Neuronal stem cell (in vitro differentiated cells): ENCODE data around the gene RASA3.
A peak's percentile ranks its signal among the peaks of the same experiment; 100 is the strongest.

ENCODE experiments used
- DNase-seq: peaks from one replicate; pipeline ENCODE4 v3.0.0-alpha.2; 2013; ENCODE audit warnings: low spot score
- H2AFZ ChIP-seq: one replicate; pipeline ENCODE4 v1.6.1; 2013; ENCODE audit warnings: mild to moderate bottlenecking, low read length, inconsistent platforms
- H2AK5ac ChIP-seq: 2 replicates; pipeline ENCODE4 v1.6.1; 2013; ENCODE audit warnings: low read depth, mild to moderate bottlenecking, inconsistent platforms, low read length, moderate library complexity, mixed read lengths
- H2BK120ac ChIP-seq: 2 replicates; pipeline ENCODE4 v1.6.1; 2013; ENCODE audit warnings: low read depth, mild to moderate bottlenecking, inconsistent platforms, low read length, moderate library complexity, mixed read lengths
- H2BK12ac ChIP-seq: one replicate; pipeline ENCODE4 v1.6.1; 2013; ENCODE audit warnings: low read length, inconsistent platforms
- H2BK15ac ChIP-seq: 2 replicates; pipeline ENCODE4 v1.6.1; 2013; ENCODE audit warnings: mild to moderate bottlenecking, low read length, inconsistent platforms, mixed read lengths
- H2BK5ac ChIP-seq: one replicate; pipeline ENCODE4 v1.6.1; 2013; ENCODE audit warnings: inconsistent platforms, mild to moderate bottlenecking, low read length, moderate library complexity
- H3K14ac ChIP-seq: one replicate; pipeline ENCODE4 v1.6.1; 2013; ENCODE audit warnings: low read length, inconsistent platforms
- H3K18ac ChIP-seq: 2 replicates; pipeline ENCODE4 v1.6.1; 2013; ENCODE audit warnings: low read length, inconsistent platforms
- H3K23ac ChIP-seq: 2 replicates; pipeline ENCODE4 v1.6.1; 2013; ENCODE audit warnings: low read depth, mild to moderate bottlenecking, mixed read lengths, low read length, inconsistent platforms; ENCODE audit not compliant: poor library complexity
- H3K27ac ChIP-seq: replicated peaks from 3 replicates; pipeline ENCODE4 v1.5.1; 2013; ENCODE audit warnings: low read length, inconsistent platforms
- H3K27me3 ChIP-seq, 3 experiments: 2 replicates each; pipeline ENCODE4 v1.6.1; 2013; ENCODE audit warnings: low read length in 3 of 3, mild to moderate bottlenecking in 2 of 3, inconsistent platforms in 1 of 3, low read depth in 1 of 3, mixed read lengths in 1 of 3, moderate library complexity in 1 of 3; ENCODE audit not compliant: control insufficient read depth in 3 of 3, insufficient read depth in 3 of 3
- H3K36me3 ChIP-seq, 2 donors: replicated peaks in 1 of 2; 2 replicates each; pipeline ENCODE4 v1.6.1; 2013; ENCODE audit warnings: low read length in 2 of 2; ENCODE audit not compliant: control insufficient read depth in 2 of 2, insufficient read depth in 2 of 2
- H3K4ac ChIP-seq: 2 replicates; pipeline ENCODE4 v1.6.1; 2013; ENCODE audit warnings: inconsistent platforms, mild to moderate bottlenecking, low read length, moderate library complexity
- H3K4me1 ChIP-seq, 2 donors: 1 replicate in 1 of 2; 2 replicates in 1 of 2; pipeline ENCODE4 v1.6.1; 2013; ENCODE audit warnings: low read length in 2 of 2, low read depth in 1 of 2; ENCODE audit not compliant: control insufficient read depth in 2 of 2, insufficient read depth in 1 of 2
- H3K4me2 ChIP-seq: one replicate; pipeline ENCODE4 v1.6.1; 2013; ENCODE audit warnings: mild to moderate bottlenecking, low read length, inconsistent platforms; ENCODE audit not compliant: insufficient read depth, poor library complexity, severe bottlenecking
- H3K4me3 ChIP-seq, 2 donors: 2 replicates each; pipeline ENCODE4 v1.5.1; 2013; ENCODE audit warnings: low read length in 2 of 2, mild to moderate bottlenecking in 2 of 2, inconsistent platforms in 1 of 2, moderate library complexity in 1 of 2
- H3K79me1 ChIP-seq: one replicate; pipeline ENCODE4 v1.6.1; 2013; ENCODE audit warnings: low read depth, mild to moderate bottlenecking, inconsistent platforms, low read length, moderate library complexity
- H3K9ac ChIP-seq: one replicate; pipeline ENCODE4 v1.6.1; 2013; ENCODE audit warnings: mild to moderate bottlenecking, low read depth, low read length, inconsistent platforms; ENCODE audit not compliant: poor library complexity
- H3K9me3 ChIP-seq, 2 donors: replicated peaks in 1 of 2; 2 replicates each; pipeline versions ENCODE3 to v1.6.1; 2013; ENCODE audit warnings: low read length in 2 of 2, mild to moderate bottlenecking in 2 of 2, inconsistent platforms in 1 of 2, low read depth in 1 of 2, mixed read lengths in 1 of 2, moderate library complexity in 1 of 2; ENCODE audit not compliant: control insufficient read depth in 2 of 2, insufficient read depth in 1 of 2
- H4K8ac ChIP-seq: one replicate; pipeline ENCODE4 v1.6.1; 2013; ENCODE audit warnings: low read depth, mild to moderate bottlenecking, inconsistent platforms, low read length, moderate library complexity
- H4K91ac ChIP-seq: one replicate; pipeline ENCODE4 v1.6.1; 2013; ENCODE audit warnings: low read length, low read depth, mild to moderate bottlenecking, inconsistent platforms; ENCODE audit not compliant: poor library complexity
- WGBS, 2 donors: extraction: QIAGEN DNeasy Blood & Tissue Kit; methylation state at CpG; one replicate each; pipeline ENCODE4 v1.1.7; 2013; ENCODE audit warnings: missing lambda C conversion rate in 2 of 2, mixed read lengths in 1 of 2; ENCODE audit not compliant: insufficient read length in 2 of 2, insufficient replicate concordance in 1 of 2; ENCODE audit errors: extremely low coverage in 2 of 2; 5-methylcytosine and 5-hydroxymethylcytosine counted together

The RASA3 gene

DNA sequence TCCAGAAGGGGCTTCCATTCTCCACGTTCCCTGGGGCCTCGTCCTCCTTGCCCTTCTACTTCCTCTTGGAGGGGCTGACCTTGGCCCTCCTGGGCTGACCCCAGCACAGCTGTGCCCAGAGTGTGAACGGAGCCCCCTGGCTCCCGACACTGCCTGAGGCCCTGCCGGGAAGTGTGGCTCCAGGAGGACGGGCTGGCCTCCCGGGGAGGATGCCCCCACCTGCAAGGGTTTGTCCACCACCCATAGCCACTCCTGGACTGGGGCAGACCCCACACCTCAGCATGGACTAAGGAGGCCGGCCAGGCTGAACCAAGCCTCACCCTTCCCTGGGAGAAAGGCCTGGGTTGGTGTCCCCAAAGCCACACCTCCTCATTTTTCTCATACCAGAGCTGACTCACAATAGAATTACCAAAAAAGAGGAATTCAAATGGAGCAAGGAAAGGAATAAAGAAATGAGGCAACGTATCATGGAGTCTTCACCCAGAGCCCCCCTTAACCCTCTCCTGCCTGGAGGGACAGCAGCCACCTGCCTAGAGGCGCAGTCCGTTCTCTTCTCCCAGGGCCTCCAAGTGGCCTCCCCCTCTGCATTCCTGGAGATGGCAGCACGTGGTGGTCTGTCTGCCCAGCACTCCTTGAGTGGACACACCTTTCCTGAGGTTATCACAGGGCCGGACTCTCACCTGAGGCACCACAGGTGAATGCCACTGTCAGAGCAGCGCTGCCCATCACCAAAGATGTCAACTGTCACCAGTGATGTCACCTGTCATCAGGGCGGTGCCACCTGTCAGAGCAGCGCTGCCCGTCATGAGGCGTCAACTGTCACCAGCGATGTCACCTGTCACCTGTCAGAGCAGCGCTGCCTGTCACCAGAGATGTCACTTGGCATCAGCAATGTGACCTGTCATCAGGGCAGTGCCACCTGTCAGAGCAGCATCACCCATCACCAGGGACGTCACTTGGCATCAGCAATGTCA is 155.4 kb downstream of the RASA3 start:
- no peak overlapping the region for H4K8ac ChIP-seq
- H3K23ac ChIP-seq, result peak overlapping the region; percentile 56
- H2BK5ac ChIP-seq, result peak overlapping the region; percentile 84
- no peak overlapping the region for H3K14ac ChIP-seq
- no peak overlapping the region for H3K27ac ChIP-seq
- H2BK12ac ChIP-seq, result peak overlapping the region; percentile 53
- peak overlapping the region; percentile 88 for H3K18ac ChIP-seq
- H2AK5ac ChIP-seq, result peak overlapping the region; percentile 91
- no peaks in the 10 kb centered on the region for H3K27me3 ChIP-seq
- H3K4me2 ChIP-seq, result no peak overlapping the region
- no peak overlapping the region for H2AFZ ChIP-seq
- no peak overlapping the region for H3K4ac ChIP-seq
- H3K36me3 ChIP-seq, result peaks cover 12 to 75% of the 10 kb centered on the region in 2 donors
- no peaks in the 10 kb centered on the region for H3K79me1 ChIP-seq
- peaks cover 0 to 6% of the 10 kb centered on the region in 2 donors for H3K9me3 ChIP-seq
- DNase-seq, result no peak
- H3K4me1 ChIP-seq, result peaks cover 6 to 11% of the 10 kb centered on the region in 2 donors
- H3K9ac ChIP-seq, result peak overlapping the region; percentile 5
- peak overlapping the region in 1 of 2 donors; percentile 48 for H3K4me3 ChIP-seq
- H4K91ac ChIP-seq, result peak overlapping the region; percentile 24
- H2BK120ac ChIP-seq, result no peak overlapping the region
- no CpG with 5 or more reads among the region's 21 CpGs for WGBS, 2 donors
- H2BK15ac ChIP-seq, result peak overlapping the region; percentile 72

DNA sequence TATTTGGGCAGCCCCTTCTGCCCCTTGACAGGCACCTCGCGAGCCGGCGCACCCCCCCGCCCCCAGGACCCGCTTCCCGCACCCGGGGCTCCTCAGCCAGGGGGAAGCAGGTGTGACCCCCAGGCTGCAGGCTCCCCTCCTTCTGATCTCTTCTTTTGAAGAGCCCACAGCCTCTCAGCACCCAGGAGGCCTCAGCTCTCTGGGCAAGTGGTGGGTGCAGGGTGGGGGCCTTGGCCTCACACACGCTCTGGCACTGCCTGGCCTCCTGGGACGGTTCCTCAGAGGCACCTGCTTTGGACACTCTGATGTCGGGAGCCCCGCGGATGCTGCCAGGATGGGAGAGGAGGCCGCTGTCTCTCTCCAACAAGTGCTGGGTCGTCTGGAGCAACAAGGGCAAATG is 157.0 kb downstream of the RASA3 start:
- Histone ChIP-seq H2AK5ac (peak overlapping the region; percentile 74), H3K4ac (no peak overlapping the region), H3K23ac (no peak overlapping the region), H2BK15ac (no peak overlapping the region), H3K27ac (no peak overlapping the region), H3K9me3 (peaks cover 0 to 6% of the 10 kb centered on the region in 2 donors), H2BK12ac (peak overlapping the region; percentile 78), H2BK5ac (no peak overlapping the region), H3K79me1 (no peaks in the 10 kb centered on the region), H4K8ac (peak overlapping the region; percentile 6), H2AFZ (no peak overlapping the region), H3K4me2 (no peak overlapping the region), H3K36me3 (peaks cover 12 to 61% of the 10 kb centered on the region in 2 donors), H3K4me3 (no peak overlapping the region), H3K27me3 (no peaks in the 10 kb centered on the region), H4K91ac (no peak overlapping the region), H3K18ac (peak overlapping the region; percentile 33), H3K14ac (peak overlapping the region; percentile 47), H3K4me1 (peaks cover 6 to 11% of the 10 kb centered on the region in 2 donors), H3K9ac (peak overlapping the region; percentile 34), H2BK120ac (no peak overlapping the region)
- no CpG with 5 or more reads among the region's 15 CpGs for WGBS, 2 donors
- no peak for DNase-seq

DNA sequence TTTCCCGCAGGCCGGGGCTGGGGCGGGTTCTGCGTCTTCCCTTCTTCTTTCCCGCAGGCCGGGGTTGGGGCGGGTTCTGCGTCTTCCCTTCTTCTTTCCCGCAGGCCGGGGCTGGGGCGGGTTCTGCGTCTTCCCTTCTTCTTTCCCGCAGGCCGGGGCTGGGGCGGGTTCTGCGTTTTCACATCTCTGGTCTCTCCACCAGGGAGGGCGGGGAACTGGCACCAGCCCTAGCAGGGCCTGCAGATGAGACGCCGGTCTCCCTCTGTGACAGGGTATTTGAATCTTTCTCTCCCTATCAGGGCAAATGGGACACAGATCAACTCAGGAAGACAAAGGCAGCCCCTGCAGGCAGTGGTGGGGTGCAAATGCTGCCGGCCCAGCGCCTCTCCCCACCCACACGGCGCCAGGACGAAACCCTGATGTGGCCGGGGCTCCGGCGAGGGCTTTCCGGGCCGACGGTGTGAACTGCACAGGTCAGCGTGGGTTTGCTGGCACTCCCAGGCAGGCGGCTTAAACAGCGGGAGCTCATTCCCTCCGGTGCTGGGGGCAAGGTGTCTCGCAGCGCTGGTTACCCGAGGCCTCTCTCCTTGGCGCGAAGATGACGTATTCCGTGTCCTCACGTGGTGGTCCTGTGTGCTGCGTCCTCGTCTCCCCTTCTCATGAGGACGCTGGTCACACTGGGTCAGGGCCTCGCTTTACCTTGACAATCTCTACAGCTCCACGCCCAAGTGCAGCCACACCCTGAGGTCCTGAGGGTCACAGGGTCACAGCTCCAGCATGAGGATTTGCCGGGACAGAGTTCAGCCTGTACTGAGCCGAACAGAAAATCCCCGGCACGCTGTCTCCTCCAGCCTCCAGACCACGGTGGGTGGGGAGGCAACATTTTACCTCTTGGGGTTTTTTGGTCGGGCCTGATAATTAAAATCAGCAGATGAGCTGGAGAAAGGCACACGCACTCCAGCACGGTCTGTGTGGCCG is 157.8 kb downstream of the RASA3 start:
- WGBS, 2 donors, result no CpG with 5 or more reads among the region's 56 CpGs
- H2AK5ac ChIP-seq, result no peak overlapping the region
- no peak overlapping the region for H3K27ac ChIP-seq
- no peak overlapping the region for H2BK5ac ChIP-seq
- H2BK120ac ChIP-seq, result no peak overlapping the region
- H3K23ac ChIP-seq, result no peak overlapping the region
- H3K4ac ChIP-seq, result no peak overlapping the region
- H2BK12ac ChIP-seq, result peak overlapping the region; percentile 93
- no peak overlapping the region for H4K8ac ChIP-seq
- peaks cover 4 to 53% of the 10 kb centered on the region in 2 donors for H3K36me3 ChIP-seq
- H2BK15ac ChIP-seq, result peak overlapping the region; percentile 10
- H2AFZ ChIP-seq, result no peak overlapping the region
- DNase-seq, result no peak
- H3K79me1 ChIP-seq, result no peaks in the 10 kb centered on the region
- H3K9me3 ChIP-seq, result peaks cover 0 to under 1% of the 10 kb centered on the region in 2 donors
- no peak overlapping the region for H4K91ac ChIP-seq
- no peak overlapping the region for H3K4me2 ChIP-seq
- H3K9ac ChIP-seq, result no peak overlapping the region
- H3K4me3 ChIP-seq, result no peak overlapping the region
- H3K27me3 ChIP-seq, result no peaks in the 10 kb centered on the region
- H3K4me1 ChIP-seq, result peaks cover 6 to 9% of the 10 kb centered on the region in 2 donors
- H3K14ac ChIP-seq, result peak overlapping the region; percentile 90
- H3K18ac ChIP-seq, result peak overlapping the region; percentile 60
